HG02943 (cell line): ENCODE results near the gene LANCL3.
"Not testable (repeated sequence)": the region's sequence is repeated elsewhere in the genome, so short reads cannot be mapped to it uniquely, and the experiment has no call there.

Source experiments
- ATAC-seq: cut with Tn5 transposase; IDR thresholded peaks from one replicate; pipeline ENCODE4 v1.9.1; 2021; ENCODE audit warnings: mild to moderate bottlenecking, low read depth, moderate library complexity; ENCODE audit not compliant: unreplicated experiment

Gene LANCL3

DNA sequence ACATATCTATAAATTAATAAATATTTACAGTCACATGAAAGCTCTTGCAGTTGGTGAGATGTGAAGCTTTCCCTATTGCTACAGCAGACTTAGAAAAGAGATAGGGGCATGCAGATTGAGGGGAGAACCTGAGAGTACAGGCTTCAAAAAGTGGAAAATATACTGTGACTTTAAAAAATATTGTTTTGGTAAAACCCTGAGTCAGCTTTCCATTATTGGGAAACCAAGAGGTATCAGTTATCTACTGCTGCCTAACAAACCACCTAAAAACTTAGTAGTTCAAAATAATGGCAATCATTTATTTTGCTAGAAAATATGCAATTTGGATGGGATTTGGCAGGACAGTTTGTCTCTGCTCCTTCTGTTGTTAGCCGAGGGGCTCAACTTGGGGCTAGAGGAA, 38.3 kb downstream of the LANCL3 start:
- ATAC-seq: no peak

- ATAC-seq: no peak
These were observed 42.5 kb downstream of the LANCL3 start for GRCh38 chrX:37613933-37614332.

- no peak for ATAC-seq
These were observed 56.1 kb downstream of the LANCL3 start for GRCh38 chrX:37627602-37628001.

DNA sequence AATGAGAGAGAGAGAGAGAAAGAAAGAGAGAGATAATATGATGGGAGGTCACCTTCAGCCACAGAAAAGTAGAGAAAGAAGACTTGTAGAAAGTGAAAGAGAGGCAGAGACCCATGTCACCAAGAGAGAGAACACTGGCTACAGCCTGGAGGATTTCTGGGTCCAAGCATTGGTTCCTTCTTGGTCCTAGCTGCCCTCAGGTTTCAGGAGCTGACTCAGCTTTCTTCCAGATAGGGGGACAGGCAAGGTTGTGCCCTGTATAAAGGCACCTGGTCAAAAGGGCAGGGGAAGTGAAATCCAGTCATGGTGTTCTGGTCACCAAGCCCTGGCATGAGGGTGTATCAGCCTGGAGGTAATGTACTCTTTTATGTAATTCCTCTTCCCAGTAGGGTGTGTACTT, 66.6 kb downstream of the LANCL3 start:
- ATAC-seq: no peak

DNA sequence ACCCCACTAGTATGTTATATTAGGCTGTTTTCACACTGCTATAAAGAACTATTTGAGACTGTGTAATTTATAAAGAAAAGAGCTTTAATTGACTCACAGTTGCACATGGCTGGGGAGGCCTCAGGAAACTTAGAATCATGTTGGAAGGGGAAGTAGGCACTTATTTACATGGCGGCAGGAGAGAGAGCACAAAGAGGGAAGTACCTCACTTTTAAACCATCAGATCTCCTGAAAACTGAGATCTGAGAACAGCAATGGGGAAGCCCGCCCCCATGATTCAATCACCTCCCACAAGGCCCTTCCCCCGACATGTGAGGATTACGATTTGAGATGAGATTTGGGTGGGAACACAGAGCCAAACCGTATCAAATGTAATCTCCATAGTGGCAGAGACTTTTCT, 68.7 kb downstream of the LANCL3 start:
- ATAC-seq: no peak

DNA sequence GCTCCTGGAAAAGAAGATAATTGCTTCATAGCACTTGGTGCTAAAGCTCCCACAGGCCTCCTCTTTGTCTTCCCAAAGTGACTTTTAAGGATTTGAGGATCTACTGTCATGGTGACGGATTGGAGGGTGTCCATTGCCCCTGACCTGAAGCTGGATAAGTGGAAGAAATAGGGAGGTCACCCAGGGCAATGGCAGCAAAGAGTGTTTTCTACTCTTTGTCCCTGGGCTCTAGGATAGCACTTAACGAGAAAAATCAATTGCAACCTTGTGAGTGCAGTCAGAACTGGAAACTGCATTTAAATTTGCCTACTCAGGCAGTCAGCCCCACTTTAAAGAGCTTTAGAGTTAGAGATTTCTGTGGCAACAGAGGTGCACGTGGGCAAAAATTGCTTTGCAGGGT, 70.4 kb downstream of the LANCL3 start:
- ATAC-seq: no peak

GRCh38 chrX:37644381-37645305, 73.2 kb downstream of the LANCL3 start:
- ATAC-seq: no peak

- no peak for ATAC-seq
These were observed 74.8 kb downstream of the LANCL3 start for GRCh38 chrX:37646254-37646653.

GRCh38 chrX:37650879-37651278, 79.4 kb downstream of the LANCL3 start:
- not testable (repeated sequence) for ATAC-seq

DNA sequence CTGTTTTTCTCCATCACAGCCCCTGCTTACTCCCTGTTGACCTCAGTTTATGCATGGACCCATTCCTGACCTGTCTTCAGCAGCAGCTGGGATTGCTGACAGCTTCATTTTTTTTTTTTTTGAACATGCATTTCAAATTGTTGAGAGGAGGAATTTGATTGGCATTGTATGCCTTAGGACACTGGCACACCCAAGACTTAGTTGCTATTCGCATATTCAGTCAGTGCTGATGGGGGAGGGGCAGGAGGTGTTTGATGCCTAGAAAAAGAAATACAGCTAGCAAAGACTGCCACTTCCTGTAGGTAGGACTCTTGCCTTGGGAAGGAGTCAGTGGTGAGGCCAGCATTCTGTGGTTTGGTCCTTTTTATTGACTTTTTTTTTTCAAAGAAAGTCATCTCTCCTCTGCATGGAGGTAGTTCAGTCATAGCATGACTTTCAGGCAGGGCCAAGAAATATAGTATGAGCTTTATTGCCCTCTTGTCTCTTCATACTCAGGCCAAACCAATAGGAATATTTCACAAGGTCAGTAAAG, 80.5 kb downstream of the LANCL3 start:
- ATAC-seq: no peak

GRCh38 chrX:37652589-37653231, 81.2 kb downstream of the LANCL3 start:
- no peak for ATAC-seq

DNA sequence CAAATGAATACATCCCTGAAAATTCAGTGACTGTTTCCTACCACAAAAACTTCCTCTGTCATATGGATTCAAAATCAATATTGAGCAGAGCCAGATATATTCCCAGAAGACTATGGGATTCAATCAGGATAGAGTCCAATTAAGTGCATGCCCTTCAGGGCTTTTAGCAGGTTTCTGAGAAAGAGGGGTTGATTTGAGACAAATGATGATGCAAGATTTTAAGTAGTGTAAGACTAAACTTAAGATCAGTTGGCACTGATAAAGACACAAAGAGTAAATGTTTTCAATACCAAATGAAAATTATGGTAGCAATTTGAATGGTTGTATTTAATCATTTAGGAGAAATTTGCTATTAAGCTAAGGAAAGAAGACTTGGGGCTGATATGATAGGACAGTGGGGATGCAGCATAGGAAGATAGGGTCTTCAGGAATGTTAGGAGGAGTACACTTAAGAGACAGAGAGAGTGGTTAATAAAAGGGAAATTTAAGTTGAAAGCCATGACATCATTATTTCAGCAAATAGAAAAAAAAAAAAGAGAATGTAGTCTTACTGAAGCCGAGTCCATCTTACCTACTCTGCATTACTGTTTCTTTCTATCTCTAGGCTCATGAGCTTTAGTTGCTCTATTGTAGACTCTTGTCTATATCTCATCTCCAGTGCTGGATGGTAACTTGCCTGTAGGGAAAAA, 82.1 kb downstream of the LANCL3 start:
- no peak for ATAC-seq

DNA sequence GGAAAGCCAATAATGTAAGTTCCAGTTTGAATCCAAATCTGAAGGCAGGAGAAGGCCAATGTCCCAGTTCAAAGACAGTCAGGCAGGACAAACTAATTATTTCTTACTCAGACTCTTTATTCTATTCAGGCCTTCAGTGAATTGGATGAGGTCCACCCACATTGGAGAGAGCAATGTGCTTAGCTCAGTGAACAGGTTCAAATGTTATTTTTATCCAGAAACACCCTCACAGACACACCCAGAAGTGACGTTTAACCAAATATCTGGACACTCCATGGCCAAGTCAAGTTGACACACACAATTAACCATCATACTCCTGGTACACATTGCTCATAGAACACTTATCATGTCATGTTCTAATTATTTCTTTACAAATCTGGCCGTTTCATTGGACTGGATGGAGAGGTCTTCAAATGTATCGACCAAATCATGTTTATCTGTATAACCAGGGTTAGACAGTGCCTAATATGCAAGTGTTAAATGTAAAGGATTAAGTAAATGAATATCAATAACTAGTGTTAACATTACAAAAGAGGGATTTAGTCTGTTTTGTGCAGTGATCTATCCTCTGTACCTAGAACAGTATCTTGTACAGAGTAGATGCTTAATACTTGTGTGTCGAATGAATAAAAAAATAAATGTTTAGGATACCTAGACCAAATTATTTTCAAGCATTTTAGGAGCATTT, 87.0 kb downstream of the LANCL3 start:
- ATAC-seq: no peak

DNA sequence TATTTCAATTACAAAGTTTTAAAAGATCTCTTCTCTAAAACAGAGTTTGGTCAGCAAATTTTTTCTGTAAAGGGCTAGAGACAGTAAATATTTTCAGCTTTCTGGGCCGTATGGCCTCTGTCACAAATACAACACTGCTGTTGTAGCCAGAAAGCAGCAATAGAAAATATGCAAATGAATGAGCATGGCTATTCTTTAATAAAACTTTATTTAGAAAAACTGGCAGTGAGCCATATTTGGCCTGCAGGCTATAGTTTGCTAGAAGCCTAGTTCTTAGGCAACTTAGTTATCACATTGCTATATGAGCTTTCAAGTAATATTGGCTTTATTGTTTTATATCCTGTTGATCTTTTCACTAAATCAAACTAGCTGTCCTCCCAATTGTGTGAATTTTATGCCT, 87.6 kb downstream of the LANCL3 start:
- ATAC-seq: no peak

GRCh38 chrX:37662181-37662580, 90.7 kb downstream of the LANCL3 start:
- ATAC-seq: no peak

DNA sequence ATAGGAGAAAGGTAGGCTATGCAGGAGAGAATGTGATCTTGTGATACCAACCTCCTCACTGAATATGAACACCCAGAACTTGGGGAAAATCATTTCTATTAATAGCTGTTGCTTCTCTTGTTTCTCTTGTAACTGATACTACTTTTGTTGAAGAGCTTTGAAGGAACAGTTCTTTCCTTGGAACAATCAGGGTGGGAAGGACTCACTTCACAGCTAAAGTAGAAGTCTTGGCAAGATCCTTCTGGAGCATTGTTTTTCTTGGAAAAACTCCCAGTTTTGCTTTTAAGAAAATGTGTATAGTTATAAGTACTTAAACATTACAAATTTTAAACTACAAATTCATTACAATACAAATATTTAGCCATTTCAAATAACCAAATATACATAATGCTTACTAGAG, 95.1 kb downstream of the LANCL3 start:
- ATAC-seq: no peak

- no peak for ATAC-seq
These were observed 95.7 kb downstream of the LANCL3 start for GRCh38 chrX:37667141-37667540.

GRCh38 chrX:37672563-37672962, 101.1 kb downstream of the LANCL3 start:
- no peak for ATAC-seq

DNA sequence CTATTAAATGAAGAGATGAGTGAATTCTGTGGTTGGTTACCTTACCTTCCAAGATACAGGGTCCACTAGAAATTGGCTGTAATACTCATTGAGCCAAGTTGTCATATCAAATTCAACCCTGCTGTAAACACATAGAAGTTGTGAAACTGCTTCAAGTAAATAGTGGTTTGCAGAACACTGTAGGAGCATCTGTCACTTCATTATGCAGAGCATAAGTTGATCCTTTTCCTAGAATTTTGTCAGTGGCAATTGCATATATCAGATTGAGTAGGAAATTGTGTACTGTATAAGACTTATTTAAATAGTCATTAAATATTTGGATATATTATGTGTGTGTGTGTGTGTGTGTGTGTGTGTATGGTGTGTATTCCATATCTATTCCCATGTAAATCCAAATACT, 105.3 kb downstream of the LANCL3 start:
- ATAC-seq: no peak

DNA sequence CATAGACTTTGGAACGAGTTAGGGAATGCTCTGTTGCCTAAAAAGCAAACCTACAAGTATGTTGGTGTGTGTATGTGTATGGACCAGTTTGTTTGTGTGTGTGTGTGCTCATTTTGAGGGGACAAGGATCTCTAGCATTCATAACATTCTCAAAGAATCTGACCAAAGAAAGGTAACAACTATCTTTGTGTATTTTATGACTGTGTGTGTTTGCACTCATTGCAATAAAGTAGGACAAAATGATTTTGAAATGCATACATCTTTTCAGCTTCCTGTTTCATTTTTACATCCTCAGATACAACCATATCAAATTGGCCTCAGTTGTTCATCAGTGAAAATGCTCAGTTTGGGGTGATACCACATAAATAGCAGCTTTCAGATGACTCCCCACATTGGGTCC, 105.8 kb downstream of the LANCL3 start:
- no peak for ATAC-seq

GRCh38 chrX:37677765-37678164, 106.3 kb downstream of the LANCL3 start:
- no peak for ATAC-seq
